NCI-H146 (cell line): ENCODE measurements around the gene DCTN4.

Experiments used
- DNase-seq: peaks from one replicate; lab custom pipeline; 2025; lab: John Stamatoyannopoulos, UW

DCTN4 gene

GRCh38 chr5:150670948-150671310 is 87.9 kb downstream of the DCTN4 start:
- DNase-seq = no peak

- no peak for DNase-seq
Observed at GRCh38 chr5:150670275-150670947, 88.4 kb downstream of the DCTN4 start.

GRCh38 chr5:150665044-150665443 is 93.8 kb downstream of the DCTN4 start:
- DNase-seq = peak; percentile 17

GRCh38 chr5:150663936-150664335 is 94.9 kb downstream of the DCTN4 start:
- DNase-seq = no peak

GRCh38 chr5:150662731-150663516 is 95.9 kb downstream of the DCTN4 start:
- no peak for DNase-seq

GRCh38 chr5:150661821-150662596 is 96.8 kb downstream of the DCTN4 start:
- no peak for DNase-seq

- no peak for DNase-seq
Observed at GRCh38 chr5:150661086-150661485, 97.7 kb downstream of the DCTN4 start, which contains the start of gene MYOZ3. Gene MYOZ3 (plus strand): TSS chr5:150661251. CDS start chr5:150662942, 1,691 bp downstream.

GRCh38 chr5:150660108-150660831 is 98.5 kb downstream of the DCTN4 start:
- DNase-seq = no peak

GRCh38 chr5:150659360-150660107 is 99.3 kb downstream of the DCTN4 start:
- DNase-seq = no peak

- DNase-seq = no peak
Observed at GRCh38 chr5:150658699-150659265, 100.0 kb downstream of the DCTN4 start.
